HPDE6-E6E7 (cell line): ENCODE data around the gene CCDC91.

Experiments used
- DNase-seq: peaks from one replicate; pipeline ENCODE4 v3.0.0; 2011; ENCODE audit warnings: missing footprints; ENCODE audit errors: extremely low spot score

CCDC91 gene

GRCh38 chr12:28582672-28583376 lies 392.6 kb downstream of the CCDC91 start:
- DNase-seq: no peak

GRCh38 chr12:28583701-28584261 lies 393.5 kb downstream of the CCDC91 start:
- DNase-seq: no peak

- DNase-seq: no peak
These were observed 394.9 kb downstream of the CCDC91 start for GRCh38 chr12:28585146-28585545.

GRCh38 chr12:28586481-28586880 lies 396.2 kb downstream of the CCDC91 start:
- DNase-seq: no peak

DNA sequence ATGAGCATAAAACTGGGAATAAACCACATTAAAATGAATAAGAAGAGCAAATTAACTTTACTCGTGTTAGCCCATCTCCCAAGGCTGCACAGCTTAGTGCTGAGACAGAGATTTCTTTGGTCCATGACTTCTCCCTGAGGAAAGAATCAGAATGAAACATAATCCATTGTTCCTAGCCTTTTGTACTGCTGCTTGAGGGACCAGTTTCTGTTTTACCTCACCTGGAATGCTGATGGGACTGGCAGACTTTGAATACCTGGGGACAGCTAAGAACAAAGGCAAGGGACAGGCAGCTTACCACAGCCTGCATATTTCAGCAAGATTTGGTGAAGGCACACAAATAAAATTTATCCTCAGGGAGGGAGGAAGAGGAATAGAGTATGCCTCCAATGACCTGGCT lies 401.6 kb downstream of the CCDC91 start:
- no peak for DNase-seq
